GF-D8 (cell line): ENCODE results near the gene WIPF1.
A peak's percentile ranks its signal among the peaks of the same experiment; 100 is the strongest.

Experiments
- DNase-seq: peaks from one replicate; lab custom pipeline; 2025; lab: John Stamatoyannopoulos, UW

WIPF1 gene, protein sequence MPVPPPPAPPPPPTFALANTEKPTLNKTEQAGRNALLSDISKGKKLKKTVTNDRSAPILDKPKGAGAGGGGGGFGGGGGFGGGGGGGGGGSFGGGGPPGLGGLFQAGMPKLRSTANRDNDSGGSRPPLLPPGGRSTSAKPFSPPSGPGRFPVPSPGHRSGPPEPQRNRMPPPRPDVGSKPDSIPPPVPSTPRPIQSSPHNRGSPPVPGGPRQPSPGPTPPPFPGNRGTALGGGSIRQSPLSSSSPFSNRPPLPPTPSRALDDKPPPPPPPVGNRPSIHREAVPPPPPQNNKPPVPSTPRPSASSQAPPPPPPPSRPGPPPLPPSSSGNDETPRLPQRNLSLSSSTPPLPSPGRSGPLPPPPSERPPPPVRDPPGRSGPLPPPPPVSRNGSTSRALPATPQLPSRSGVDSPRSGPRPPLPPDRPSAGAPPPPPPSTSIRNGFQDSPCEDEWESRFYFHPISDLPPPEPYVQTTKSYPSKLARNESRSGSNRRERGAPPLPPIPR

DNA sequence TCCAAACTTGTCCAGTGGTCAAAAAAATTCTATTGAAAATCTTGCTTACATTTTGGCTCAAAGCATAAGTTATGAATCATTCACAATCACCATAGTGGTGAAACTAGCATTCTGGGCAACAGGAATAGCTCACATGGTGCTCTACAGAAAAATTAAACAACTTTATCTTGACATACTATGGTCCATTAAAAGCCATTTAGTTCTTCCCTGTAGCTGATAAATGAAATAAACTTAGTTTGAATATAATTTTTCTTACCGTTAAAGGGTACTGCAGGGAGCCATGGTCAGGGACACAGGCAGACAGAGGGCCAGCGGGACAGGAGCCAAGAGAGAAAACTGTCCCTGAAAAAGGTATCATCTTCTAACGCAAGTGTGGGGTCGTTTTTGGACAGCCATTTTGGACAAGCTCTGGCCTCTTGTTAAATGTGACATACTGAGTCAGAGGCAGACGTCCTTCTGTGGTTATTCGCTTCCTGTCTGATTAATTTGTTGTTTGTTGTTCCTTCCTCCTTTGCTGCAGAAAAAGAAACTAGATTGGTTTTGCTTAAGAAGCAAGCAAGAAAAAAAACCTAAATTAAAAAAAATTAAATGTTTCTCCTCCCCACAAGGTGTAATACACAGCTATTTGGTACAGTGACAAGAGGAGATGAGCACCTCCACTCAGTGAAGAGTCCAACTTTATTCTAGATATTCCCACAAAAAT, at the start of gene WIPF1:
TSS of gene WIPF1 (minus strand) at position 460 of the 703 bp plus-strand sequence. CDS start 12,231 bp downstream, outside the sequence.
- peak; percentile 28 for DNase-seq

DNA sequence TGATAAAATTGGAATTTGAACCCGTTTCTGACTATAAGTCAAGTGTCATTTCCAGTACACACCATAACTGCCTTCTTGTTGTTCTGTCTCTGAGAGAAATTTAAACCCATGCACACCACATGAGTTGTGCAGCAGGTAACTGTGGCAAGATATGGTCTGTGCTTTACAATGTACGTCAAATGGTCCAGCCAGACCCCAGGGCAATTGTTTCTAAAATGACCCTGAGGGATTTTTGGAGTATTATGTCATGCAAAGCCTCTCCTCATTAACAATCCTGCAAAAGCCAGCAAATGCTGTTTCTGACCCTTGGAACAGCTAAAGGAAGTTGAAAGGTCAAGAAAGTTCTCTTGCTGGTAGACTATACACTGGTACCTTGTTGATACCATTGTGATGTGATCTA, 47.7 kb upstream of the WIPF1 start:
- no peak for DNase-seq

DNA sequence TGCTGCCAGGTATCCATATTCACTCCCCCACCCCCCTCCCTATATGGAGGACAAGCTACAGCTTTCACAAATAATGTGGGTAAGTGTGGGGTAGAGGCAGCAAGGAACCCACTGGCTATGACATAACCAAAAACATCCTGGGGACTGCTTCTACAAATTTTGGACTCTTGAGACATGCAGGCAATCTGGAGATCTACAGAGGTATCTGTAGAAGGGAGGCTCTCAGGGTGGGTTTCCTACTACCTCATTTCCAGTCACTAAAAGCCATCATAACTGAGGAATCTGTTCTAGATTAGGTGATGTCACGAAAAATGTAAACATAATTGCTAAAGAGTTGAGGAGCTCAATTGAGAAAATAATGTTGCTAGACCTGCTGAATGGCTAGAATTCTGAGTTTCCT, 46.8 kb upstream of the WIPF1 start:
- DNase-seq = no peak

DNA sequence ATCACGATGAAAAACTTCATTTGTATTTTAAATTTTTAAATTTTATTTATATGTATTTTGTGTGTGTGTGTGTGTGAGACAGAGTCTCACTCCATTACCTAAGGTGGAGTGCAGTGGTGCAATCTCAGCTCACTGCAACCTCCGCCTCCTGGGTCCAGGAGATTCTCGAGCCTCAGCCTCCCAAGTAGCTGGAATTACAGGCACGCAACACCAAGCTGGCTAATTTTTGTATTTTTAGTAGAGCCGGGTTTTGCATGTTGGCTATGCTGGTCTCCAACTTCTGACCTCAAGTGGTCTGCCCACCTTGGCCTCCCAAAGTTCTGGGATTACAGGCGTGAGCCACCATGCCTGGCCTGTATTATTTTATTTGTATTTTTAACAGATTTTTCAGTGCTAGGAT, 45.8 kb upstream of the WIPF1 start:
- no peak for DNase-seq

DNA sequence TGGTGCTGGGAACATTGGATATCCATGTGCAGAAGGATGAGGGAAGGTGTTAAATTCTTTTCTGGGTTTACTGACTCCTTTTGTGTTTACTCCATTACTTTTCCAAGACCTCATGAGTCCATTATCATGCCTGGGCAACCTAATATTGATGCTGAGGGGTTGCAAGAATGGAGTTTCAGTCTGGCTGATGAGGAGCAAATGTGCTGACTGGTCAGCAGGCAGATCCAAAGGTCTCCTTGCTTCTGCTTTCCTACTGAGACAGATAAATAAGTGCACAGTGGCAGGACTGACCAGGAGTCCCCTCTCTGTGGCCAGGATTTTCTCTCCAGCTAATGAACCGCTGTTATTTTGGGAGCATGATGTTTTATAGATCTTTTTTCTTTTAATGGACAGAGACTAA, 43.6 kb upstream of the WIPF1 start:
- no peak for DNase-seq

DNA sequence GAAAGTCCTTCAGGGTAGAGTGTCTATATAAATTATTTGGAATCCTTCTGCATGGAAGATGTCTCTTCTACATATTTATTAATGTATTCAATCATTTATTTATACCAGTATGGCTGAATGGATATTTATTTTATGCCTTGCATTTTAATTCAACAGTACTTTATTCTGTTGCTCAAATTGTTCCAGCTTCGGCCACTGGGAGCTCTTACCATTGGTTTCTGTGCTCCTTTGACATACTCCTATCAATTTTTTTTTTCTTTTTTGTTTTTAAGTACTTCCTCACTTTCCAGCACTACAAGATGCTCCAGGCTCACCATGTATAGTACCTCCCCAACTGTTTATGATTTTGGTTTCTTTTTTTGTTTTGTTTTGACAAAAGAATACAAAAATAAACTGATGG, 39.4 kb upstream of the WIPF1 start:
- no peak for DNase-seq

DNA sequence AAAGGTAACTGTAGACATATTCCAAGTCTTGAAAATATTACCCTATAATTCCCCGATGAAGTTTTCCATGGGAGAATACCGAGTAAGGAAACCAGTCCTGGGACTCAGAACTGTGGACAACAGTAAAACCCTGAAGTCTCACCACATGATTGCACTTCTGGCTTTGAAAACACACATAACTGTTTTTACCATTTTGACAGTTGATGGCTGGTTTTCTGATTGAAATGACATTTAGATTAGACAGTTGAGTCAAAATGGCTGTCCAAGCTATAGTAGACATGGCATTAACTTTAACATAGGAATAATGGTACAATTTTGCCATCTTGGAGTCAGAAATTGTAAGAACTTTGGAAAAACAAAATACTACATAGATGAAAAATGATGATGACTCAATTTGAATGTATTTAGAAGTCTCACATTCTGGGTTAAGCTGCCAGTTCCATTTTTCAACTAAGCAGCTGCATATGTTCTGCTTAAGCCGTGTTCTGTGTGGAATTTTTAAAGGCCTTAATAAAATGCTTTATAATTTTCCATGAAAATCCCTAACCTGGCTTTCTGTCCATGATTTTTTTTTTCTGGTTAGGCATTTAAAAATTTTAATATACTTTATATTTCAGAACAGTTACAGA, 38.3 kb upstream of the WIPF1 start:
- DNase-seq = no peak

DNA sequence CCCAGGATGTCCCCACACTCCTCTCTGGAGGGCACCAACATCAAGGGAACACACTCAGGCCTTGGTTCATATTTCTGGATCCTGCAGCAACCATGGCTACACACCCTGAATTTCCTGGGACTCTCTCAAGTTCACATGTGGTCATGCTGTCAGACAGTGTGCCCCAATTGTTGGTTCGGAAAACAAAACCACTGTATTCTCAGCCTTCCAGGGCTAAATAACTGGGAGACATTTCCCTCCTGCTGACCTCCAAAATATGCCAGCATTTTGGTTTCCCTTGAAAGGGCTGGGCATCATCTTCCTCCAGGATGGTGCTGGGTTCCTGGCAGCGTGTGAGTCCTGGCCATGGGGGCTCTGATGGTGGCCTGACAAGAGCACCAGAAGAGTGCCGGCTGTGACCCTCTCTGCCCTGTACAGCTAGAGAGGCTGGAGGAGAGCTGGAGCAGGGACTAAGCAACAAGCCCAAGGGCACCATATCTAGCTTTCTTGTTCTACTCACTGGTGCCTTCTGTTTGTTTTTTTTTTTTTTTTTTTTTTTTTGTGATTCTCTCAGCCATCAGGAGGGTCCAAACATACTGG, 37.5 kb upstream of the WIPF1 start:
- DNase-seq = no peak

DNA sequence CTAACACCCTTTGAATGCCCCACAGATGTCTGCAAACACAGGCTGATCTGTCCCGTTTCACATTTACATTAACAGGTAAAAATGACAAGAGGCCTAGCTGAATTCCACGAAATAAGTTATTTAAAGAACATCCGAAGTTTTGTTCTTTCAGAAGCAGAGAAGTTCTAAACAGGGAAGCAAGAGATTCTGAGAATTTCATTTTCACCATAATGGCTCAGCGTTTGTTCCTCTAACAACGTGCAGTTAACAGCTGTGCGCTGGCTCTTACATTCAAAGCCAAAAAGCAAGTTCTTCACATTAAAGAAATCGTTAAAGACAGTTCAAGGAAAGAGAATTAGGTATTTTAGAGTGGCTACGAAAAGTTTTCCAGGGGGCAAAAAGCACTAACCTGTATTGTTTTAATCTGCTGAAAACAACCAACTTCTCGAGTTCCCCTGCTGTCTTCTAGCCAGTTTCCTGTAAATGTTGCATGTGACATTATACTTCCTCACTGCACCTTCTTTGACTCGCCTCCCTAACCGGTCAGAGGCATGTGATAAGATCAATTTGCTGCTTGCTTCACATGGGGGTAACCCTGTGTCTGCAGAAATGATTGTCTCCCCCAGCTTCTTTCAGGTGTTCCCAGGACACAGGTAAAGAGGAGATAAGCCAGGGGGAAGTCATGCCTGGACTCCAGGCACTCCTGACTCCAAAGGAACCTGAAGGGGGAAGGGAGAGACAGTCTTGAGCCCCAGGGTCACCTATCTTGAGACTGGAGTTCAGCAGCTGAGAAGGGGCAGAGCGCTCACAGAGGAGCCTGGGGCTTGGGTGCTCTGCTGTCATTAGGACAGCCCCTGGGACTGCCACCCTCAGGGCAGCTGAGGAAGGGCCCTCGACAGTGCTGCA, 36.8 kb upstream of the WIPF1 start:
- peak; percentile 86 for DNase-seq

DNA sequence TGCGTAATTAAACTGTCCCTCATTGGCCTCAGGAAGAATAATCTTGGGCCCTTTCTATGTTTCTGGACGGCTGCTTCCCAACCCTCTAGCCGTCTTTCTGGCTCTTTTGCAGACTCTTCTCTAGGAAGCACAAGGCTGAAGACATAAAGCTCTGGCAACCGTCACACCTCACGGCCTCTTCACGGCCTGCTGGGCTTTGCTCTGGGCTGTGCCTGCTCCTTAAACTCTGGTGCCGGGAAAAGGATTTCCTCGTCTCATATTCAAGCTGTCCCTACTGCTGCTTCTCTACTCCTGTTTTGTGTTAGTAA, 36.0 kb upstream of the WIPF1 start:
- DNase-seq = no peak

DNA sequence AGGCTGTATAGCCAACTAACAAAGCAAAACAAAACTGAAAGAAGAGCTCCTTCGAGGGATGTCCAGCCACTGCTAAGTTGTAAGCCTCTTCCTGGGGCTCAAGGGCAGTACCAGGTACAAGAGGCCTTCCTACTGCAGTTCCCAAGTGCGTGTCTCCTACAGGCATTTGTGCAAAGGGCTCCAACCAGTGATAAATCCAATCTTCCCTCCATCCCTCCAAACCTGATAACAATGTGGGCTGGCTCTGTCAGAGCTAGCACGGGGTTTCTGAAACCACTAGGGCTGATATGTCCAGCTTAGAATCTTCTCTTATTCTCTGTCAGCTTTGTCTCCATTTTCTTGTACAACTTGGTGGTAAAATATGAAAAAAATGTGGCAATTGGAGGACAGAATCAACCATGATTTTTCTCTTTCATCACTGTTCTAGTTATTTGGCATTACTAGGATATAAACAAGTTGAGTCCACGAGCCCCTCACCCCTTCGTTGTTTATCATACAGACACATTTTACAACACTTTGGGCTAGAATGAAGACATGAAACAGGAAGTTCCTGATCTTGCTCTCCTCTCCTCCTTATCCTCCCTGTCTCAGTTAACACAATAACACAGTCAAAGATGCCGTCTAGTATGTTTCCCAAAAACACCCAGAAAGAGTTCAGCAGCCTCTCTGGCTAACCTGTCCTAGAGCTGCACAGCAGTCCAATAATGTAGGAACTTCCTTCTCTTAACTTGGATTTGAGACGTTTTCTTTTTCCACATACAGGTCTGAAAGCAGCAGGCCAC, 35.4 kb upstream of the WIPF1 start:
- no peak for DNase-seq

DNA sequence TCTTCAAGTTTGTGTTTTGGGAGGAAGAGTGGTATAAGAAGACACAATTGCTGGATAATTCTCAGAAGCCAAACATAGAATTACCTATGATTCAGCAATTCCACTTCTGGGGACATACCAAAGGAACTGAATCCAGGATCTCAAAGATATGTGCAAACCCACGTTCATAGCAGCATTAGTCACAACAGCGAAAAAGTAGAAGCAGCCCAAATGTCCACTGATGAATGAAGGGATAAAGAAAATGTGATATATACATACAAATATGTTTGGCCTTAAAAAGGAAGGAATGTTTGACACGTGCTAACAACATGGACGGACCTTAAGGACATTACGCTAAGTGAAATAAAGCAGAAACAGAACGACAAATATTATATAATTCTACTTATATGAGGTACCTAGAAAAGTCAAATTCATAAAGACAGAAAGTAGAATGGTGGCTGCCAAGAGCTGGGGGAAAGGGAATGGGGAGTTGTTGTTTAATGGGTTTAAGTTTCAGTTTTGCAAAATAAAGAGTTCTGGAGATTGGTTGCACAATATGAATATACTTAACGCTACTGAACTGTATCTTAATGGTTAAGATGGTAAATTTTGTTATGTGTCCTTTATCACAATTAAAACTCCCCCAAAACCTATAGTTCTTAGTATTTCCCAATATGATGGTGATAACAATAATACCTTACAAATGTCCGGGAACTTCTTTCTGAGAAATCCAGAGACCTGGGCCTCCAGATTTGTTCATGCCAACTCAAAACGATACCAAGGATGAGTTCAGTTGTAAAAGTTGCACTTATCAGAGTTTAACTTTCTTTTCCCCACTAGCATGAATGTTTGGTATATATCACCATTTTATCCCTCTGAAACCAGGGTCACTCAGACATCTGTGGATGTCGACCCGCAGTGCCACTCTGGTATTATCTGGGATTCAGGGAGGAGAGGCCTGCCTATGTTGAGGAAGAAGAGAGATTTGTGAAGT, 33.7 kb upstream of the WIPF1 start:
- no peak for DNase-seq

DNA sequence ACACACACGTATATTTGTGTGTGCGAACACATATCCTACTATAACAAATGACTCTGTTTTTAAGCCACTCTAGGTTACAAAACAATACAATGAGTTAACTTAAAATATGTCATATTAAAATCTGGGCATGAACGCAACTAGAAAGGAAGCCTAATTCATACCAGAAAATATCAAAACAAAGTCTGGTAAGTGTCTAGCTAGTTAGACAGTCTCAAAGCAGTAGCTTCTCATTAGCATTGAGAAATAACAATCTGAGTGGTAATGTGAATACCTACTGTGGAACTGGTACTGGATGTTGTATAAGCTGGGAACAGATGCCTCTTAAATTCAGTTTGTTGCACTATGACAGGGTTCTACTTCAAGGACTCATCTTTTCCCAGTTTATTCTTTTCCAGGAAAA, 32.5 kb upstream of the WIPF1 start:
- no peak for DNase-seq

DNA sequence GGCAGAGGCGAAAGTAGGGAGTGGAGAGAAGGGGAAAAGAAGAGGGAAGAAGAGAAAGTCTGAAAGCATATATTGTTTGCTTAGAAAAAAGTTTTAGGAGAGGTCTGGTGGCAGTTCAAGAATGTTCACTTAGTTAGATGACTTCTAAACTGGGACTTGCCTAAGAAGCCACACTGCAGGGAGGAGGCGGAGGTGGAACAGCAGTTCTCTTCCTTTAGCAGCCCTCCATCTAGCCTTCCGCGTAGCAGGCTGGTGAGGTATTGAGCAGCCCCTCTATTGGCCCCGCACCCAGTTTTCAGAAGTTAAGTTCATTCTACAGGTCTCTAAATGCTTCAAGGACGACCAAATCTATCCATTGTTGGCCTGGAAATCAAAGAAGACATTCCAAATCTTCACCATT, 31.9 kb upstream of the WIPF1 start:
- no peak for DNase-seq

DNA sequence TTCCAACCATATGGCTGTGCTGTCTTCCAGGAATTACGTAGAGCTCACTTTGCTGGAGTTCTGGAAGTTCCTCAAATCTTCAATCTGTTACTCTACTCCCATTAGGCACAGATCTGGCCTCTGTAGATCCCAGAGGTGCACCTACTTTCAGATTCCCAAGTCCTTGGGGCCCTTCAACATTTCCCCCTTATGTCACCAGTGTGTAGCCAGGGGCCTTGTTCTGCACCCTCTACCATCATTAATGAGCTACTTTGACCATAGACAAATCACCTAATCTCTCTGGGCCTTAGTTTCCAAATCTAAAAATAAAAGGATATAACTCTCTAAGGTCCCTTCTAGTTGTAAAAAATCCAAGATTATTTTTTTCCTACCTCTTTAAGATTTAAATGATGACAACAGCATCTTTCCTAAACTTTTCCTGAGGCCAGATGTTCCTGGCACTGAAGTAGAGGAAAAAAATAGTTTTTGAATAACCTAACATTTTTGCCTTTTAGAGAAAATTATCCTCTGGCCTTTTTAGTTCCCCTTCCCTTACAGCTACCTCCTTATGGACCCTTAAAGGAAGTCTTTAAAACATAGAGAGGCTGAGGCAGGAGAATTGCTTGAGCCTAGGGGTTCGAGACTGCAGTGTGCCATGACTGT, 31.0 kb upstream of the WIPF1 start:
- DNase-seq = no peak

DNA sequence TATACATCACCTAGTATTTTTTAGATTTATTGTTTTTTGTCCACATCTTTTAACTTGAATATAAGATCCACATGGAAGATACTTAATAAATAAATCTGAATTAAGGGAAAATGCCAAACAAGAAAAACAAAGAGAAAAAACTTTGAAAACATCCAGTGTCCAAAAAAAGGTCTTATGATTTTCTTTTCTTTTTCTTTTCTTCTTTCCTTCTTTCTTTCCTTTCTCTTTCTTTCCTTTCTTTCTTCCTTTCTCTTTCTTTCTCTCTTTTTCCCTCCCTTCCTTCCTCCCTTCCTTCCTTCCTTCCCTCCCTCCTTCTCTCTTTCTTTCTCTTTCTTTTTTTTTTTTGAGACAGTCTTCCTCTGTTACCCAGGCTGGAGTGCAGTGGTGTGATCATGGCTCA, 29.6 kb upstream of the WIPF1 start:
- no peak for DNase-seq

DNA sequence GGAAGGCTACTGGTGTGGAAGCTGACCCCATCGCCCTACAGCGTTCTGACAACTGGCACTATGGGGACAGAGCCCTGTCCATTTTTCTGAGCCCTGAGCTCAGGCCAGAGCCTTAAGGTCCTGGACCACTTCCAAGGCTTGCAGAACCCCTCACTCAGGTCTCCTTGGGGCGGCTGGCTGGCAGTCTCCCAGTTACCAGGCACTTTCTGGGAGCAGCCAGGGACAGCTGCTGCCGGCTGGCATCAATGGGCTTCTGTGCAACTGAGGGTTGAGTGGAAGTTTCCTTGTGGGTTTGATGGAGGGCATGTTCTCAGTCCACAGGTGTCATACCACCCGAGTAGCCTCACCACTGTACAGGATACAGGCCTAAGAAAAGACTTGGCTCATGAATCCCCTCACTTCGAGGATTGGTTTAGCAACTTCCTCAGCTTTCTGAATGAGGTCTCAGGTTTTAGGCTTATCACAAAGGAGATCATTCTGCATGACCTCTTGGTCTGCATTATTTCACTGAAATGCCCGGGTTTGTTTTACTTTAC, 27.4 kb upstream of the WIPF1 start:
- no peak for DNase-seq

DNA sequence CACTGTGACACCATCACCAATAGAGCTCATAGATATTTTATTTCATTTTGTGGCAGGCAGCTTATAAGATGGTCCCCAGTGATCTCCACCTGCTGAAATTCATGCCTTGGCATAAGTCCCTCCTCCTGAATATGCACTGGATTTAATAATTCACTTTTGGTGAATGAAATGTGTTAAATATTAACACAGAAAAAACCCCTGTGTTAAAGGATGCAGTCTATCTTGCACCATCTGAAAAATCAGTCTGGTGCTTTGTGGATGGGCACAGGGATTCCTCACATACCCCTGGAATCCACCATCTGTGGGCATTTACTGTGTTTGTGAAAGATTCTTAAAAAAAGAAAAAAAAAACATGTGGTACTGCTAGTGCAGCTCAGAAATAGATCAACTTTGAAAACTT, 26.1 kb upstream of the WIPF1 start:
- DNase-seq = no peak

DNA sequence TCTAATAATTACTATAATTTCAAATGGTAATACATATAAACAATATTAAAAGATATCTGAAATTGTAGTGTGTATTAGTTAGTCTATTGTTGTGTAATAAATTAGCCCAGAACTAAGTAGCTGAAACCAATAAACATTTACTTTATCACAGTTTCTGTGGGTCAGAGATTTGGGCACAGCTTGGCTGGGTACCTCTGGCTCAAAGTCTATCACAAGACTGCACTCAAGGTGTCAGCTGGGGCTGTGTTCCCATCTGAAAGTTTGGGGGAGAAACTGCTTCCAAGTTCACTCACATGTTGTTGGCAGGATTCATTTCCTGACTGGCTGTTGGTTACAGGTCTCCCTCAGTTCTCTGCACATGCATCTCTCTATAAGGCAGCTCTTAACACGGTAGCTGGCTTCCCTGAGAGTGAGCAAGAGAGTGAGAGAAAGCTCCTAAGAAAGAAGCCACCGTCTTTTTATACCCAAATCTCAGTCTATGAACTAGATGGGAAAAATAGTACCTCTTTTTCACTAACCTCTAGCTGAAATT, 25.6 kb upstream of the WIPF1 start:
- no peak for DNase-seq
